Measurements from ENCODE around the gene GPAT3. TPM values are rescaled to one million over a fixed set of nuclear protein-coding genes. Genes with fewer than 3 reads are reported as not detected.
"Not testable (repeated sequence)": the region's sequence is repeated elsewhere in the genome, so short reads cannot be mapped to it uniquely, and the experiment has no call there.

GPAT3 gene
- total RNA-seq = 1.4 and 4.0 TPM in 2 replicates

GRCh38 chr4:83535520-83536361 is at the start of gene GPAT3:
Gene GPAT3 (plus strand): TSS chr4:83536108. CDS start chr4:83536623, 515 bp downstream.
- no peak for DNase-seq (ENCODE audit: extremely low read depth, low read depth, low spot score)

GRCh38 chr4:83486457-83487129 is 49.3 kb upstream of the GPAT3 start:
- no peak for DNase-seq (ENCODE audit: extremely low read depth, low read depth, low spot score)

GRCh38 chr4:83489711-83490326 is 46.1 kb upstream of the GPAT3 start:
- DNase-seq (ENCODE audit: extremely low read depth, low read depth, low spot score) = no peak

- peak; percentile 31 for DNase-seq (ENCODE audit: extremely low read depth, low read depth, low spot score)
These were observed 44.9 kb upstream of the GPAT3 start for GRCh38 chr4:83490876-83491450.

GRCh38 chr4:83496085-83496917 is 39.6 kb upstream of the GPAT3 start:
- not testable (repeated sequence) for DNase-seq (ENCODE audit: extremely low read depth, low read depth, low spot score)

- DNase-seq (ENCODE audit: extremely low read depth, low read depth, low spot score) = no peak
These were observed 37.7 kb upstream of the GPAT3 start for GRCh38 chr4:83498187-83498586.

GRCh38 chr4:83501671-83502070 is 34.2 kb upstream of the GPAT3 start:
- DNase-seq (ENCODE audit: extremely low read depth, low read depth, low spot score) = not testable (repeated sequence)

- no peak for DNase-seq (ENCODE audit: extremely low read depth, low read depth, low spot score)
These were observed 31.9 kb upstream of the GPAT3 start for GRCh38 chr4:83503974-83504373.

GRCh38 chr4:83504503-83504902 is 31.4 kb upstream of the GPAT3 start:
- DNase-seq (ENCODE audit: extremely low read depth, low read depth, low spot score) = no peak

- no peak for DNase-seq (ENCODE audit: extremely low read depth, low read depth, low spot score)
These were observed 30.9 kb upstream of the GPAT3 start for GRCh38 chr4:83504996-83505395.

GRCh38 chr4:83509156-83509585 is 26.7 kb upstream of the GPAT3 start:
- DNase-seq (ENCODE audit: extremely low read depth, low read depth, low spot score) = peak; percentile 27

GRCh38 chr4:83510442-83510841 is 25.5 kb upstream of the GPAT3 start:
- DNase-seq (ENCODE audit: extremely low read depth, low read depth, low spot score) = no peak

- no peak for DNase-seq (ENCODE audit: extremely low read depth, low read depth, low spot score)
These were observed 19.7 kb upstream of the GPAT3 start for GRCh38 chr4:83516042-83516772.

- no peak for DNase-seq (ENCODE audit: extremely low read depth, low read depth, low spot score)
These were observed 13.7 kb upstream of the GPAT3 start for GRCh38 chr4:83522239-83522638.

GRCh38 chr4:83527671-83528070 is 8.2 kb upstream of the GPAT3 start:
- no peak for DNase-seq (ENCODE audit: extremely low read depth, low read depth, low spot score)

GRCh38 chr4:83536362-83537272 is 709 bp downstream of the GPAT3 start:
- no peak for DNase-seq (ENCODE audit: extremely low read depth, low read depth, low spot score)

GRCh38 chr4:83542225-83542624 is 6.3 kb downstream of the GPAT3 start:
- DNase-seq (ENCODE audit: extremely low read depth, low read depth, low spot score) = no peak

- DNase-seq (ENCODE audit: extremely low read depth, low read depth, low spot score) = no peak
These were observed 10.9 kb downstream of the GPAT3 start for GRCh38 chr4:83546786-83547185.

All from glomerular endothelial cell (primary cell).